Measurements from ENCODE around the gene TEX14.

DNA sequence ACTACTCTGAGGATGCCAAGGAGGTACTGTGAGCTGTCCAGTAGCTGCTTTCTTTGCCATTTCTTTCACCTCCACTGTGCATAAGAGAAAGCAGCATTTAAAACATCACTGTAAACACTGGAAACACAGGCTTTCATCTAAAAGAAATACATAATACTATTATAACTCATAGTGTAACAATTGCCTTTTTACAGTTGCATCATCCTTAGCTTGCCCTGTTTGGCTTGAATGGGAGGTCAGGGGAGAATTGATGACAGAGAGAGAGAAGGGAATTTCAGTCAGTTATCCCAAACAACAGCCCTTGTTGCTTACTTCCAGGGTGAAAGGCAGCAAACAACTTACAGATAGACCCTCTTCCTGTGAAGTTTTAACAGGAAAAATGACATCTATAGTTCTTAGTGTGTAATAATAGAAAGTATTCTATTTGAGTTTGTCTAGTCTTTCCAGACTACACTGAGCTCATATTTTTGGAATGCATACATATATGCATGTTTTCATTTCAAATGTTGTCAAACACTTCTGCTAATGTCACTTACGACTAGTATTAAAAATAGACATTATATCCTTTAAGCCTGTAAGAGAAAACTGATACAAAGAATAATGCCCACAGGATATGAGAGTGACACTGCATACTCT, 105.7 kb downstream of the TEX14 start:
- no peak for TF ChIP-seq CTCF (IDR thresholded peaks at IDR 0.05)
- TF ChIP-seq POLR2A (IDR thresholded peaks at IDR 0.05): no peak

Data from heart left ventricle (tissue), 13 donors.